ENCODE results near the gene TRAF3IP3.

Gene TRAF3IP3

GRCh38 chr1:209805341-209805781, 49.5 kb downstream of the TRAF3IP3 start:
- Histone ChIP-seq H3K4me1 (ENCODE audit: control insufficient read depth in 1 of 2, insufficient read depth in 2 of 2, low read length in 2 of 2) (peaks cover 0 to 10% of the 10 kb centered on the region in 2 donors), H3K4me3 (ENCODE audit: low read depth in 1 of 2, low read length in 2 of 2) (peak overlapping the region; percentile 45 to 61), H3K27me3 (ENCODE audit: low read depth, low read length) (no peaks in the 10 kb centered on the region), H3K27ac (ENCODE audit: low read length) (peak overlapping the region; percentile 91), H3K36me3 (ENCODE audit: control insufficient read depth in 1 of 2, insufficient read depth in 2 of 2, low read length in 2 of 2) (no peaks in the 10 kb centered on the region), H3K9me3 (ENCODE audit: control insufficient read depth in 1 of 2, low read length in 2 of 2) (no peaks in the 10 kb centered on the region)

GRCh38 chr1:209805875-209806760, 50.3 kb downstream of the TRAF3IP3 start, which contains the start of gene IRF6:
Gene IRF6, minus strand, starts transcription at chr1:209806142. Its CDS starts 4,729 bp downstream, at chr1:209801413.
- Histone ChIP-seq H3K27me3 (ENCODE audit: low read depth, low read length) (no peaks in the 10 kb centered on the region), H3K4me1 (ENCODE audit: control insufficient read depth in 1 of 2, insufficient read depth in 2 of 2, low read length in 2 of 2) (peaks cover 0 to 10% of the 10 kb centered on the region in 2 donors), H3K27ac (ENCODE audit: low read length) (peak within 1 kb of the TSS; percentile 91), H3K4me3 (ENCODE audit: low read depth in 1 of 2, low read length in 2 of 2) (peak within 1 kb of the TSS; percentile 45 to 61), H3K36me3 (ENCODE audit: control insufficient read depth in 1 of 2, insufficient read depth in 2 of 2, low read length in 2 of 2) (no peaks in the 10 kb centered on the region), H3K9me3 (ENCODE audit: control insufficient read depth in 1 of 2, low read length in 2 of 2) (no peaks in the 10 kb centered on the region)

GRCh38 chr1:209807509-209807908, 51.7 kb downstream of the TRAF3IP3 start:
- H3K4me1 ChIP-seq (ENCODE audit: control insufficient read depth in 1 of 2, insufficient read depth in 2 of 2, low read length in 2 of 2) = peaks cover 0 to 6% of the 10 kb centered on the region in 2 donors
- no peak overlapping the region for H3K4me3 ChIP-seq (ENCODE audit: low read depth in 1 of 2, low read length in 2 of 2)
- no peaks in the 10 kb centered on the region for H3K27me3 ChIP-seq (ENCODE audit: low read depth, low read length)
- H3K36me3 ChIP-seq (ENCODE audit: control insufficient read depth in 1 of 2, insufficient read depth in 2 of 2, low read length in 2 of 2) = no peaks in the 10 kb centered on the region
- H3K9me3 ChIP-seq (ENCODE audit: control insufficient read depth in 1 of 2, low read length in 2 of 2) = no peaks in the 10 kb centered on the region
- no peak overlapping the region for H3K27ac ChIP-seq (ENCODE audit: low read length)

- H3K4me1 ChIP-seq (ENCODE audit: control insufficient read depth in 1 of 2, insufficient read depth in 2 of 2, low read length in 2 of 2) = peaks cover 0 to 6% of the 10 kb centered on the region in 2 donors
- no peak overlapping the region for H3K4me3 ChIP-seq (ENCODE audit: low read depth in 1 of 2, low read length in 2 of 2)
- no peak overlapping the region for H3K27ac ChIP-seq (ENCODE audit: low read length)
Measured at GRCh38 chr1:209808059-209808581, 52.3 kb downstream of the TRAF3IP3 start.

GRCh38 chr1:209809611-209810010, 53.8 kb downstream of the TRAF3IP3 start:
- Histone ChIP-seq H3K27ac (ENCODE audit: low read length) (no peak overlapping the region), H3K36me3 (ENCODE audit: control insufficient read depth in 1 of 2, insufficient read depth in 2 of 2, low read length in 2 of 2) (no peaks in the 10 kb centered on the region), H3K4me3 (ENCODE audit: low read depth in 1 of 2, low read length in 2 of 2) (no peak overlapping the region), H3K4me1 (ENCODE audit: control insufficient read depth in 1 of 2, insufficient read depth in 2 of 2, low read length in 2 of 2) (peaks cover 0 to 6% of the 10 kb centered on the region in 2 donors), H3K27me3 (ENCODE audit: low read depth, low read length) (no peaks in the 10 kb centered on the region), H3K9me3 (ENCODE audit: control insufficient read depth in 1 of 2, low read length in 2 of 2) (no peaks in the 10 kb centered on the region)

More at GRCh38 chr1:209808059-209808581, 52.3 kb downstream of the TRAF3IP3 start:
- H3K36me3 ChIP-seq (ENCODE audit: control insufficient read depth in 1 of 2, insufficient read depth in 2 of 2, low read length in 2 of 2) = no peaks in the 10 kb centered on the region
- H3K9me3 ChIP-seq (ENCODE audit: control insufficient read depth in 1 of 2, low read length in 2 of 2) = no peaks in the 10 kb centered on the region
- no peaks in the 10 kb centered on the region for H3K27me3 ChIP-seq (ENCODE audit: low read depth, low read length)

- H3K9me3 ChIP-seq (ENCODE audit: control insufficient read depth in 1 of 2, low read length in 2 of 2) = no peaks in the 10 kb centered on the region
- no peaks in the 10 kb centered on the region for H3K27me3 ChIP-seq (ENCODE audit: low read depth, low read length)
- peaks cover 0 to 6% of the 10 kb centered on the region in 2 donors for H3K4me1 ChIP-seq (ENCODE audit: control insufficient read depth in 1 of 2, insufficient read depth in 2 of 2, low read length in 2 of 2)
- no peak overlapping the region for H3K27ac ChIP-seq (ENCODE audit: low read length)
- no peak overlapping the region for H3K4me3 ChIP-seq (ENCODE audit: low read depth in 1 of 2, low read length in 2 of 2)
- no peaks in the 10 kb centered on the region for H3K36me3 ChIP-seq (ENCODE audit: control insufficient read depth in 1 of 2, insufficient read depth in 2 of 2, low read length in 2 of 2)
Measured at GRCh38 chr1:209810783-209811182, 54.9 kb downstream of the TRAF3IP3 start.

GRCh38 chr1:209813902-209814301, 58.0 kb downstream of the TRAF3IP3 start:
- H3K9me3 ChIP-seq (ENCODE audit: control insufficient read depth in 1 of 2, low read length in 2 of 2) = no peaks in the 10 kb centered on the region
- no peaks in the 10 kb centered on the region for H3K4me1 ChIP-seq (ENCODE audit: control insufficient read depth in 1 of 2, insufficient read depth in 2 of 2, low read length in 2 of 2)
- H3K27me3 ChIP-seq (ENCODE audit: low read depth, low read length) = no peaks in the 10 kb centered on the region
- H3K4me3 ChIP-seq (ENCODE audit: low read depth in 1 of 2, low read length in 2 of 2) = no peak overlapping the region
- H3K27ac ChIP-seq (ENCODE audit: low read length) = no peak overlapping the region
- H3K36me3 ChIP-seq (ENCODE audit: control insufficient read depth in 1 of 2, insufficient read depth in 2 of 2, low read length in 2 of 2) = no peaks in the 10 kb centered on the region

GRCh38 chr1:209815490-209815889, 59.6 kb downstream of the TRAF3IP3 start:
- no peaks in the 10 kb centered on the region for H3K27me3 ChIP-seq (ENCODE audit: low read depth, low read length)
- H3K36me3 ChIP-seq (ENCODE audit: control insufficient read depth in 1 of 2, insufficient read depth in 2 of 2, low read length in 2 of 2) = no peaks in the 10 kb centered on the region
- H3K4me1 ChIP-seq (ENCODE audit: control insufficient read depth in 1 of 2, insufficient read depth in 2 of 2, low read length in 2 of 2) = no peaks in the 10 kb centered on the region
- no peak overlapping the region for H3K4me3 ChIP-seq (ENCODE audit: low read depth in 1 of 2, low read length in 2 of 2)
- H3K27ac ChIP-seq (ENCODE audit: low read length) = no peak overlapping the region
- H3K9me3 ChIP-seq (ENCODE audit: control insufficient read depth in 1 of 2, low read length in 2 of 2) = no peaks in the 10 kb centered on the region

- Histone ChIP-seq H3K4me1 (ENCODE audit: control insufficient read depth in 1 of 2, insufficient read depth in 2 of 2, low read length in 2 of 2) (no peaks in the 10 kb centered on the region), H3K27ac (ENCODE audit: low read length) (no peak overlapping the region), H3K27me3 (ENCODE audit: low read depth, low read length) (no peaks in the 10 kb centered on the region), H3K9me3 (ENCODE audit: control insufficient read depth in 1 of 2, low read length in 2 of 2) (no peaks in the 10 kb centered on the region), H3K36me3 (ENCODE audit: control insufficient read depth in 1 of 2, insufficient read depth in 2 of 2, low read length in 2 of 2) (no peaks in the 10 kb centered on the region), H3K4me3 (ENCODE audit: low read depth in 1 of 2, low read length in 2 of 2) (no peak overlapping the region)
Measured at GRCh38 chr1:209815931-209816341, 60.1 kb downstream of the TRAF3IP3 start.

- H3K27me3 ChIP-seq (ENCODE audit: low read depth, low read length) = no peaks in the 10 kb centered on the region
- H3K36me3 ChIP-seq (ENCODE audit: control insufficient read depth in 1 of 2, insufficient read depth in 2 of 2, low read length in 2 of 2) = no peaks in the 10 kb centered on the region
- H3K27ac ChIP-seq (ENCODE audit: low read length) = no peak overlapping the region
- no peak overlapping the region for H3K4me3 ChIP-seq (ENCODE audit: low read depth in 1 of 2, low read length in 2 of 2)
- no peaks in the 10 kb centered on the region for H3K4me1 ChIP-seq (ENCODE audit: control insufficient read depth in 1 of 2, insufficient read depth in 2 of 2, low read length in 2 of 2)
- no peaks in the 10 kb centered on the region for H3K9me3 ChIP-seq (ENCODE audit: control insufficient read depth in 1 of 2, low read length in 2 of 2)
Measured at GRCh38 chr1:209816923-209817322, 61.1 kb downstream of the TRAF3IP3 start.

- H3K27ac ChIP-seq (ENCODE audit: low read length) = no peak overlapping the region
- no peak overlapping the region for H3K4me3 ChIP-seq (ENCODE audit: low read depth in 1 of 2, low read length in 2 of 2)
- no peaks in the 10 kb centered on the region for H3K27me3 ChIP-seq (ENCODE audit: low read depth, low read length)
- H3K36me3 ChIP-seq (ENCODE audit: control insufficient read depth in 1 of 2, insufficient read depth in 2 of 2, low read length in 2 of 2) = no peaks in the 10 kb centered on the region
- H3K9me3 ChIP-seq (ENCODE audit: control insufficient read depth in 1 of 2, low read length in 2 of 2) = no peaks in the 10 kb centered on the region
- H3K4me1 ChIP-seq (ENCODE audit: control insufficient read depth in 1 of 2, insufficient read depth in 2 of 2, low read length in 2 of 2) = no peaks in the 10 kb centered on the region
Measured at GRCh38 chr1:209817691-209818090, 61.8 kb downstream of the TRAF3IP3 start.
